Cardiac muscle cell (in vitro differentiated cells and primary cell): ENCODE data around the gene ZNF438. TPM values are rescaled to one million over a fixed set of nuclear protein-coding genes. Genes with fewer than 3 reads are reported as not detected.
A peak's percentile ranks its signal among the peaks of the same experiment; 100 is the strongest.

Source experiments
- DNase-seq, 2 donors: peaks; one replicate each; pipeline versions ENCODE4 v3.0.0 to v3.0.0-alpha.2; 2010 to 2017; ENCODE audit warnings: low read depth in 1 of 2, low spot score in 1 of 2
- H3K27ac ChIP-seq: fragments of 200-600 bp; sonication (generic); 2 replicates; pipeline ENCODE4 v1.5.1; 2016
- H3K27me3 ChIP-seq: fragments of 200-600 bp; sonication (generic); 2 replicates; pipeline ENCODE4 v1.6.0; 2016; ENCODE audit warnings: control low read depth
- H3K36me3 ChIP-seq: fragments of 200-600 bp; sonication (generic); 2 replicates; pipeline ENCODE4 v1.5.1; 2016; ENCODE audit warnings: control low read depth
- H3K4me1 ChIP-seq: fragments of 200-600 bp; sonication (generic); 2 replicates; pipeline ENCODE4 v1.8.1; 2017; ENCODE audit warnings: low read depth, mild to moderate bottlenecking, mixed run types
- H3K4me3 ChIP-seq: fragments of 200-600 bp; sonication (generic); 2 replicates; pipeline ENCODE4 v1.5.1; 2016; ENCODE audit warnings: mild to moderate bottlenecking
- H3K9me3 ChIP-seq: fragments of 200-600 bp; sonication (generic); 2 replicates; pipeline ENCODE4 v1.5.1; 2017; ENCODE audit warnings: low read depth, mild to moderate bottlenecking, control low read depth
- polyA plus RNA-seq: library from polyadenylated mRNA; unstranded; fragments of >200 nt; fragmentation: Nextera tagmentation; extraction: Ambion mirVana; gene quantifications from 2 replicates; pipeline ENCODE4 v1.2.1, GENCODE V29; 2016
- total RNA-seq: library from RNA; depleted of rRNA; stranded (reverse); fragments of >200 nt; gene quantifications from 2 replicates; pipeline ENCODE4 v1.2.3, GENCODE V29; 2016
- TF ChIP-seq, protein P1 (sequence below): IDR thresholded peaks from 2 replicates; pipeline ENCODE4 v1.5.1; 2012; ENCODE audit warnings: low read depth, mild to moderate bottlenecking, low read length

Gene ZNF438
- total and polyA plus RNA-seq, 2 experiments from 2014 or later, result 2.9 to 6.0 TPM

DNA sequence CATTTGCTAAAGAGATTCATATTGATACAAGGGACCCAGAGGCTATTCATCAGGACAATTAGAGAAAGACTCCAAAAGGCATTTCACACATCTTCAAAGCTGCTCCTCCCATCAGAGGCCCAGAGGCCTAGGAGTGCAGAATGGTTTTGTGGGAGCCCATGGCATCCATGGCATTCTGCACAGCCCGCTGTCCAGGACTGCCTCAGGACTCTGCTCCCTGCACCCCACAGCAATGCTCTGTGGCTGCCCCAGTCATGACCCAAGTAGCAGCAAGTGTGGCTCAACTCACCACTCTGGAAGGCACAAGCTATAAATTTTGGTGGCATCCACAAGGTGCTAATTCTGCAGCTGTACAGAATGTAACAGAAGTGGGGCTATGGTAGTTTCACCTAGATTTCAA is 38.5 kb downstream of the ZNF438 start:
- Histone ChIP-seq H3K9me3 (no peaks in the 10 kb centered on the region), H3K4me1 (peaks cover 15% of the 10 kb centered on the region), H3K36me3 (no peaks in the 10 kb centered on the region), H3K27ac (no peak overlapping the region), H3K4me3 (no peak overlapping the region), H3K27me3 (no peaks in the 10 kb centered on the region)
- no peak for DNase-seq
- TF ChIP-seq, protein P1, sequence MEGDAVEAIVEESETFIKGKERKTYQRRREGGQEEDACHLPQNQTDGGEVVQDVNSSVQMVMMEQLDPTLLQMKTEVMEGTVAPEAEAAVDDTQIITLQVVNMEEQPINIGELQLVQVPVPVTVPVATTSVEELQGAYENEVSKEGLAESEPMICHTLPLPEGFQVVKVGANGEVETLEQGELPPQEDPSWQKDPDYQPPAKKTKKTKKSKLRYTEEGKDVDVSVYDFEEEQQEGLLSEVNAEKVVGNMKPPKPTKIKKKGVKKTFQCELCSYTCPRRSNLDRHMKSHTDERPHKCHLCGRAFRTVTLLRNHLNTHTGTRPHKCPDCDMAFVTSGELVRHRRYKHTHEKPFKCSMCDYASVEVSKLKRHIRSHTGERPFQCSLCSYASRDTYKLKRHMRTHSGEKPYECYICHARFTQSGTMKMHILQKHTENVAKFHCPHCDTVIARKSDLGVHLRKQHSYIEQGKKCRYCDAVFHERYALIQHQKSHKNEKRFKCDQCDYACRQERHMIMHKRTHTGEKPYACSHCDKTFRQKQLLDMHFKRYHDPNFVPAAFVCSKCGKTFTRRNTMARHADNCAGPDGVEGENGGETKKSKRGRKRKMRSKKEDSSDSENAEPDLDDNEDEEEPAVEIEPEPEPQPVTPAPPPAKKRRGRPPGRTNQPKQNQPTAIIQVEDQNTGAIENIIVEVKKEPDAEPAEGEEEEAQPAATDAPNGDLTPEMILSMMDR, result no peak

DNA sequence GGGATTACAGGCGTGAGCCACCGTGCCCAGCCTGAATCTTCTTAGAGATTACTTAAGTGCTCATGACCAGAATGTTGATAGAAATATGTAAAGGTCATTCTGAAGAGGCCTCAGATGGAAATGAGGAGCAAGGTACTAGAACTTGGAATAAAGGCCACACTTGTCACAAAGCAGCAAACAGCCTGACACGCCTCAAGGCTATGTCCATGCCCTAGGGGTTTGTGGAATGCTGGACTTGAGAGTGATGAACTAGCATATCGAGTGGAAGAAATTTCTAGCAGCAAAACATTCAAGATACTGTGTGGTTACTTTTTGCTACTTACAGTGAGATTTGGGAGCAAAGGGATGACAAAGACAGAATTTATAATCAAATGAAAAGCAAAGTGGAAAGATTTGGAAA is 39.0 kb downstream of the ZNF438 start:
- Histone ChIP-seq H3K36me3 (no peaks in the 10 kb centered on the region), H3K9me3 (no peaks in the 10 kb centered on the region), H3K4me3 (no peak overlapping the region), H3K27ac (no peak overlapping the region), H3K4me1 (peaks cover 15% of the 10 kb centered on the region), H3K27me3 (no peaks in the 10 kb centered on the region)
- no peak for DNase-seq
- TF ChIP-seq, protein P1, result no peak

DNA sequence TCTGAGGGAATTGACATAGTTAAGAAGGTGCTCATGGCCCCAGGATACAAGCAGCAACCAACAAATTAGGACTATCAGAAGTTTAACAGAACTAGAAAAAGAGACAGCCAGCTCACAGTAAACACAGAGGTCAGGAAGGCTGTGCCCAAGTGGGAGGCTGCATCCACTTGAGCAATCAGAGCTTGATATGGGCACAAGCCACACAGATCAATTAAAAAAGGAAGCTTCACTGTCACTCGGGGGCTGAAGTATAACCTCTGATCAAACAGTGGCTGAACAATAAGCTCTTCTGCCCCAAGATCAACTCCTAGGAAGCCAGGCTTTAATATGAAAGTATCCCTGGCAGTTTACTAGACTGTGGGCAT is 40.0 kb downstream of the ZNF438 start:
- no peaks in the 10 kb centered on the region for H3K36me3 ChIP-seq
- TF ChIP-seq, protein P1, result no peak
- DNase-seq, result no peak

DNA sequence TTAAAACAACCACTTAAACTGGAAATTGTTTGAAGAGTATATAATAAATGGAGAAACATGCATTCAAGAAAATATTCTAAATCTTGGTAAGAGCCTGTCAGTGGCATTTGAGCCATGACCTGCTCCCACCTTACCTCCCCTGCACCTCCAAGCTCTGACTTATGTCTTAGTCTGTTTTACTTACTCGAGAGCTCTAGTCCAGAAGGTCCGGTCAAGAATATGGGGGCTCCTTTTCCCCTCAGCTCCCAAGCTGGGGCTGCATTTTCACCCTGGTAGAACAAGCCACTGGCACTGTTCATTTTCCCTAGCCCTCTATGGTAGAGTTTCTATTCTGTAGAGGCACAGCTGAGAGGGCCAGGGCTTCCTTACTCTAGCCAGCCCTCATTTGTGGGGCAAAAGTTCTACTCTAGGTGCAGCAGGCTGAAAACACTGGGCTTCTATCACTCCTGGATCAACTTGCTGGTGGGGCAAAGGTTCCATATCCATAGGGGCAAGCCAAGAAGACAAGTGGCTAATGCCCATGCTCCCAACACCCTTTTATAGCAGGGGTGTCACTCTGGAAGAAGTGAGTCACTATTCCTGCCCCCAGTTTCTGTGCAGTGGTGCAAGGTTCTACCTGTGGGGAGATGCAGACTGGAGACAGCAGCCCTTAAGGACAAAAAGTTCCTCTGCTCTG is 40.6 kb downstream of the ZNF438 start:
- Histone ChIP-seq H3K27ac (peak overlapping the region; percentile 47), H3K9me3 (no peaks in the 10 kb centered on the region), H3K4me1 (peaks cover 15% of the 10 kb centered on the region), H3K27me3 (no peaks in the 10 kb centered on the region), H3K36me3 (no peaks in the 10 kb centered on the region), H3K4me3 (no peak overlapping the region)
- TF ChIP-seq, protein P1, result no peak
- no peak for DNase-seq

More for the DNA sequence above, 40.0 kb downstream of the ZNF438 start:
- Histone ChIP-seq H3K9me3 (no peaks in the 10 kb centered on the region), H3K4me3 (no peak overlapping the region), H3K27ac (peak overlapping the region; percentile 47), H3K27me3 (no peaks in the 10 kb centered on the region), H3K4me1 (peaks cover 15% of the 10 kb centered on the region)

DNA sequence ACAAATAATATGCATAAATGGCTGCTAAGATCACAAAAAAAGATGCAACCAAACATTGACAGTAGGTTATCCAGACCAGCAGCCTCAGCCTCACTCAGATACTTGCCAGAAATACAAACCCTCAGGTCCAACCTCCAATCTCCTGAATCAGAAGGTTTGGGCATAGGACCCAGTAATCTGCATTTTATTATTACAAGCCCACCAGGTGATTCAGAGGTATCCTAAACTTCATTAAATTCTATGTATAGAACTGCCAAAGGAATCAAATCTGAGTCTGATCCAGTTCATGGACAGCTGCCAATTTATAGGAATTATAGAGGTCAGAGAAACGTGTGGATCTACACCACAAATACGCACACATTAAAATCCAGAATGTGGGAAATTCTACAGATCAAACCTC is 41.3 kb downstream of the ZNF438 start:
- H3K27ac ChIP-seq, result no peak overlapping the region
- H3K4me3 ChIP-seq, result no peak overlapping the region
- no peaks in the 10 kb centered on the region for H3K27me3 ChIP-seq
- TF ChIP-seq, protein P1, result no peak
- peaks cover 15% of the 10 kb centered on the region for H3K4me1 ChIP-seq
- H3K9me3 ChIP-seq, result no peaks in the 10 kb centered on the region
- no peak for DNase-seq
- H3K36me3 ChIP-seq, result no peaks in the 10 kb centered on the region
